Measurements from ENCODE around the gene ACTG2.
"Not testable (repeated sequence)": the region's sequence is repeated elsewhere in the genome, so short reads cannot be mapped to it uniquely, and the experiment has no call there.

Gene ACTG2

GRCh38 chr2:73901143-73901542 is 8.3 kb downstream of the ACTG2 start:
- DNase-seq (ENCODE audit: low spot score): no peak
- TF ChIP-seq, protein P1, sequence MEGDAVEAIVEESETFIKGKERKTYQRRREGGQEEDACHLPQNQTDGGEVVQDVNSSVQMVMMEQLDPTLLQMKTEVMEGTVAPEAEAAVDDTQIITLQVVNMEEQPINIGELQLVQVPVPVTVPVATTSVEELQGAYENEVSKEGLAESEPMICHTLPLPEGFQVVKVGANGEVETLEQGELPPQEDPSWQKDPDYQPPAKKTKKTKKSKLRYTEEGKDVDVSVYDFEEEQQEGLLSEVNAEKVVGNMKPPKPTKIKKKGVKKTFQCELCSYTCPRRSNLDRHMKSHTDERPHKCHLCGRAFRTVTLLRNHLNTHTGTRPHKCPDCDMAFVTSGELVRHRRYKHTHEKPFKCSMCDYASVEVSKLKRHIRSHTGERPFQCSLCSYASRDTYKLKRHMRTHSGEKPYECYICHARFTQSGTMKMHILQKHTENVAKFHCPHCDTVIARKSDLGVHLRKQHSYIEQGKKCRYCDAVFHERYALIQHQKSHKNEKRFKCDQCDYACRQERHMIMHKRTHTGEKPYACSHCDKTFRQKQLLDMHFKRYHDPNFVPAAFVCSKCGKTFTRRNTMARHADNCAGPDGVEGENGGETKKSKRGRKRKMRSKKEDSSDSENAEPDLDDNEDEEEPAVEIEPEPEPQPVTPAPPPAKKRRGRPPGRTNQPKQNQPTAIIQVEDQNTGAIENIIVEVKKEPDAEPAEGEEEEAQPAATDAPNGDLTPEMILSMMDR (IDR thresholded peaks at IDR 0.05; ENCODE audit: extremely low read depth, missing control alignments): no peak

DNA sequence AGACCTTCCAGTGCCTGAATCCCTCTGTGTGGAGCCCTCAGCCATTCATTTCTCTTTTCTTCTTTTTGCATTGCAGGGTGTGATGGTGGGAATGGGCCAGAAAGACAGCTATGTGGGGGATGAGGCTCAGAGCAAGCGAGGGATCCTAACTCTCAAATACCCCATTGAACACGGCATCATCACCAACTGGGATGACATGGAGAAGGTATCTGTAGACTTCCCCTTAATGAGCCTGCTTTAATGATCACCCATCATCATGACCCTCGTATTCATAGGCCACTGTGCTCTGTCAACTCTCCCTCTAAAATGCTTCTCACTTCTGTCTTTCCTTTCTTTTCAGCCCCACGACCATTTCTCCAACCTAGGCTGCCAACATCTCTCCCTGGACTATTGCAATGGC is 9.5 kb downstream of the ACTG2 start:
- DNase-seq (ENCODE audit: low spot score): no peak
- TF ChIP-seq, protein P1 (IDR thresholded peaks at IDR 0.05; ENCODE audit: extremely low read depth, missing control alignments): no peak

DNA sequence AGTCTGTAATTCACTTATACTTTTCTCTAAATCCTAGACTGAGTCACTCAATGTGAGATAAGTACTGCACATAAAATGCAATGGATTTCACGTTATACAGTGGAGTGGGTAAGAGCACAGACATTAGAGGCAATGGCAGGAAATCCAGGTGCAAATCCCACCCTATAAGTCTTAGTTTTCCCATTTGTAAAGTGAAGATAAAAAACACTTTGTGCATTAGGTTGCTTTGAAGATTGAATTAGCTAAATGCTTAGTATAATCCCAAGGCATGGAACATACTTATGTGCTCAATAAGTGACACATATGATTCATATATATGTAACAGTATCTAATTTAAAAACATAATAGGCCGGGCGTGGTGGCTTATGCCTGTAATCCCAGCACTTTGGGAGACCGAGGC is 10.5 kb downstream of the ACTG2 start:
- TF ChIP-seq, protein P1 (IDR thresholded peaks at IDR 0.05; ENCODE audit: extremely low read depth, missing control alignments): no peak
- no peak for DNase-seq (ENCODE audit: low spot score)

DNA sequence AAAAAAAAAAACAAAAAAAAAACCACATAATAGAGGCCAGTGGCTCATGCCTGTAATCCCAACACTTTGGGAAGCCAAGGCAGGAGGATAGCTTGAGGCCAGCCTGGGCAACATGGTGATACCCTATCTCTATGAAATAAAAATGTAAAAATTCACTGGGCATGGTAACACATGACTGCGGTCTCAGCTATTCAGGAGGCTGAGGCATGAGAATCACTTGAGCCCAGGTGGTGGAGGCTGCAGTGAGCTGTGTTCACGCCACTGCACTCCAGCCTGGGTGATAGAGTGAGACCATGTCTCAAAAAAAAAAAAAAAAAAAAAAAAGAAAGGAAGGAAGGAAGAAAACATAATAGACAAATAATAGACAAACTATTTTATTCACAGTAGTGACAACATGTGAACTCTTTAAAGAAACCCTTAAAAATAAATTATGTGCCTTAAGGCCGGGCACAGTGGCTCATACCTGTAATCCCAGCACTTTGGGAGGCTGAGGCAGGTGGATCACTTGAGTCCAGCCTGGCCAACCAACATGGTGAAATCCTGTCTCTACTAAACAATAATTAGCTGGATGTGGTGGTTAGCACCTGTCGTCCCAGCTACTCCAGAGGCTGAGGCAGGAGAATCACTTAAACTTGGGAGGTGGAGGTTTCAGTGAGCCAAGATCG is 11.3 kb downstream of the ACTG2 start:
- DNase-seq (ENCODE audit: low spot score): not testable (repeated sequence)

DNA sequence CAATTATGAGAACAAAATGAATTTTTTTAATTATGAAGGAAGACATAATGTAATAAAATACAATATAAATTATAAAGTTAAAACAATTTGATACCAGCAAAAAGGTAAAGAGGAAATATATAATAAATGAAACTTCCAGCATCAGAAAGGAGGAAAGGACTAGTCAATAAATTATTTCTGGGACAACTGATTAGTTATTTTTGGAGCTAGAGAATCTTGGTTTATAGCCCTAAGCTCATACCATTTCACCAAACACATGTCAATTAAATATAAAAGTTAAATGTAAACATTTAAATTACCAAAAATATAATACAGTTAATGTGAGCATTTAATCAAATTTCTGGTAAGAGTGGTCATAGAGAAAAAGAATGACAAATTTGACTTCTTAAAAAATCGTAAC is 12.1 kb downstream of the ACTG2 start:
- TF ChIP-seq, protein P1 (IDR thresholded peaks at IDR 0.05; ENCODE audit: extremely low read depth, missing control alignments): no peak
- no peak for DNase-seq (ENCODE audit: low spot score)

DNA sequence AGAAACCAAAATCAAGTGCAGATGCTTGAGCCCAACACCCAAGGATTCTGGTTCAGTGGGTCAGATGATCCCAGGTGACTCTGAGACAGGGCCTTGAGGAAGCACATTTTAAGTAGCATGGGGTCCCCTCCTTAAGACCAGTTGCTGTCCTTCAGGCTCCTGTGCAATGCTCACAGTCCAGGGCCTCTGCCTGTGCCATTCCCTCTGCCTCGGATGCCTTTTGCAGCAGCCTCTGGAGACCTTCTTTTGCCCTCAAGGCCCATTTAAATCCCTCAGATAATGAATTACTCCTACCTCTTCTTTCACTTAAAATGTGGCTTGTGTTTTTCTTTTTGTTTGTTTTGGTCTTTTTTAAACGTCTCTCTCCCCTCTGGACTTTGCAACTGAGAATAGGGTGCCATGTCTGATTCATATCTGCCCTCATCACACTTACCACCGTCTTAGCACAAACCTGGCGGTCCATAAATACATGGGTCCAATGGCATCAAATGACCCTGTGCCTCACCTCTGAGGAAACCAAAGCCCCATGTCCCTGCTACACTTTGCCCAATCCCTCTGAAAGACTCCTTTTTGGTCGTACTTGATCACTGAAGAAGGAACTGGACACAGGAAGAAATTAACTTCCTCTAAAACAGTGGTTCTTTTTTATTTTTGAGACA is 14.2 kb downstream of the ACTG2 start:
- DNase-seq (ENCODE audit: low spot score): no peak
- TF ChIP-seq, protein P1 (IDR thresholded peaks at IDR 0.05; ENCODE audit: extremely low read depth, missing control alignments): no peak

DNA sequence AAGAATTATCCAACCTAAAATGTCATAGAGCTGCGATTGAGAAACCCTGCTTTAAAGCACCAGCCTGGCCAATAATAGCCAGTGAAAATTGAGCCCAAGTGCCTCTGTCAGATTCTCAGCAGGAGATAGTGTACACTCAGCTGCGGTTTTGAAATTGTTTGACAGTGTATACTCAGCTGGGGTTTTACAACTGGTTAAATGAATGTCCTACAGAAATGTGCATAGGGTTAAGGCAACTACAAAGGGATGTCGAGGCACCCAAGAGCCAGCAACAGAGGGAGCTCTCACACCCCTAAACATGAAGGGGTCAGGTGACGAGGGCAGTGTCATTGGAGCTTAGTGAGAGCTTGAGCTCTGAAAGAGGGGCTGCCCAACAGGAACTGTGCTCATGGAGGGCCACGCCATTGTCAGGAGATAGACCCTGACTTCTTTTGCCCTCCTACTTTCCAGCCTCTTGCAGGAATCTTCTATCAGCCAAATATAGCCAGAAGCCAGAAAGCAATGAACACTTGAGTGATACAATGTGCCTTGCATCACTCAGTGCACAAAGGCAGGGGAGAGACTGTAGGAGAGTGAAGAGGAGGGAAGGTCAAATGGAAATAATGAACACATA is 15.1 kb downstream of the ACTG2 start:
- TF ChIP-seq, protein P1 (IDR thresholded peaks at IDR 0.05; ENCODE audit: extremely low read depth, missing control alignments): peak; percentile 41

More for the DNA sequence above, 15.1 kb downstream of the ACTG2 start:
- DNase-seq (ENCODE audit: low spot score): peak; percentile 73

Measured in GM20000 (cell line).